ENCODE data around the gene MDC1.

Gene MDC1

GRCh38 chr6:30656513-30656912 is 60.6 kb downstream of the MDC1 start:
- no peak for FAIRE-seq

GRCh38 chr6:30655743-30656094 is 61.4 kb downstream of the MDC1 start:
- DNase-seq (ENCODE audit: extremely low spot score, insufficient read length, low read depth) (no peak), FAIRE-seq (no peak)

More at GRCh38 chr6:30656513-30656912, 60.6 kb downstream of the MDC1 start:
- DNase-seq (ENCODE audit: extremely low spot score, insufficient read length, low read depth), result no peak

- no peak for FAIRE-seq
These were observed 62.0 kb downstream of the MDC1 start for GRCh38 chr6:30654798-30655742.

GRCh38 chr6:30651143-30651542 is 65.9 kb downstream of the MDC1 start:
- FAIRE-seq (no peak), DNase-seq (ENCODE audit: extremely low spot score, insufficient read length, low read depth) (no peak)

More at GRCh38 chr6:30654798-30655742, 62.0 kb downstream of the MDC1 start:
- DNase-seq (ENCODE audit: extremely low spot score, insufficient read length, low read depth), result no peak
